HepG2 (cell line): Measurements from ENCODE around the gene RAB2B. TPM values are rescaled to one million over a fixed set of nuclear protein-coding genes. Genes with fewer than 3 reads are reported as not detected.
A peak's percentile ranks its signal among the peaks of the same experiment; 100 is the strongest.

ENCODE experiments used
- CEBPZ ChIP-seq: IDR thresholded peaks from 2 replicates; pipeline ENCODE4 v1.6.1; 2012; ENCODE audit warnings: low read length, improper control_type of control experiment
- CREM ChIP-seq, 2 experiments: sonication (generic) in 1 of 2; formaldehyde crosslinking in 1 of 2; IDR thresholded peaks; 2 replicates each; pipeline versions ENCODE4 v1.4.0 to v1.6.1; 2016 to 2020; ENCODE audit warnings: antibody characterized with exemption in 1 of 2, mild to moderate bottlenecking in 1 of 2, missing genetic modification reagents in 1 of 2
- EHMT2 ChIP-seq: fragments of 200-600 bp; sonication (generic); IDR thresholded peaks from 2 replicates; pipeline ENCODE4 v1.7.0; 2017; ENCODE audit warnings: antibody characterized with exemption, low read depth, low read length, borderline replicate concordance
- HDAC1 ChIP-seq: sonication (generic); formaldehyde crosslinking; IDR thresholded peaks from 2 replicates; pipeline ENCODE4 v1.5.1; 2020; ENCODE audit warnings: mild to moderate bottlenecking, missing genetic modification reagents
- ISL2 ChIP-seq: sonication (generic); formaldehyde crosslinking; IDR thresholded peaks from 2 replicates; pipeline ENCODE4 v1.5.0; 2020; ENCODE audit warnings: missing genetic modification reagents
- MIER3 ChIP-seq: IDR thresholded peaks from 2 replicates; pipeline ENCODE4 v1.6.1; 2016; ENCODE audit warnings: missing compliant biosample characterization, borderline replicate concordance
- MYPOP ChIP-seq: sonication (generic); formaldehyde crosslinking; IDR thresholded peaks from 2 replicates; pipeline ENCODE4 v1.8.1; 2023; ENCODE audit warnings: mild to moderate bottlenecking, moderate library complexity, missing genetic modification reagents
- PAXIP1 ChIP-seq: sonication (generic); formaldehyde crosslinking; conservative IDR thresholded peaks from 2 replicates; pipeline ENCODE4 v1.4.0; 2020; ENCODE audit warnings: mild to moderate bottlenecking, missing genetic modification reagents, moderate library complexity
- ZNF335 ChIP-seq: sonication (generic); formaldehyde crosslinking; IDR thresholded peaks from 2 replicates; pipeline ENCODE4 v1.4.0; 2020; ENCODE audit warnings: missing genetic modification reagents
- ZNF709 ChIP-seq: sonication (generic); formaldehyde crosslinking; IDR thresholded peaks from 2 replicates; pipeline ENCODE4 v1.5.0; 2020; ENCODE audit warnings: mild to moderate bottlenecking, missing genetic modification reagents
- polyA plus RNA-seq, 8 experiments: library from polyadenylated mRNA; depleted of rRNA in 3 of 8; stranded (reverse) in 7 of 8; unstranded in 1 of 8; fragments of >200 nt; fragmentation: Illumina TruSeq in 4 of 8; extraction: Trizol in 4 of 8; gene quantifications; 2 replicates each; pipeline versions ENCODE4 v1.2.1 to v1.2.3, GENCODE V29; 2011 to 2016; ENCODE audit warnings: low read depth in 4 of 8, missing spikeins in 1 of 8, mixed read lengths in 1 of 8; ENCODE audit not compliant: insufficient read depth in 1 of 8
- total RNA-seq, 5 experiments: library from RNA; depleted of rRNA; stranded (reverse); fragments of >200 nt; fragmentation: Illumina TruSeq; extraction: Trizol; gene quantifications; 2 replicates each; pipeline ENCODE4 v1.2.3, GENCODE V29; 2016; ENCODE audit warnings: low read depth in 1 of 5
- TF ChIP-seq, protein P1 (sequence below): sonication (generic); formaldehyde crosslinking; IDR thresholded peaks from 2 replicates; pipeline ENCODE4 v1.4.0; 2020; ENCODE audit warnings: mild to moderate bottlenecking, missing genetic modification reagents

The RAB2B gene
- total and polyA plus RNA-seq, 2 of the 13 experiments (the other 11 are each of a cell fraction or from before 2014, with no cell fraction given), result 36.0 to 60.6 TPM

DNA sequence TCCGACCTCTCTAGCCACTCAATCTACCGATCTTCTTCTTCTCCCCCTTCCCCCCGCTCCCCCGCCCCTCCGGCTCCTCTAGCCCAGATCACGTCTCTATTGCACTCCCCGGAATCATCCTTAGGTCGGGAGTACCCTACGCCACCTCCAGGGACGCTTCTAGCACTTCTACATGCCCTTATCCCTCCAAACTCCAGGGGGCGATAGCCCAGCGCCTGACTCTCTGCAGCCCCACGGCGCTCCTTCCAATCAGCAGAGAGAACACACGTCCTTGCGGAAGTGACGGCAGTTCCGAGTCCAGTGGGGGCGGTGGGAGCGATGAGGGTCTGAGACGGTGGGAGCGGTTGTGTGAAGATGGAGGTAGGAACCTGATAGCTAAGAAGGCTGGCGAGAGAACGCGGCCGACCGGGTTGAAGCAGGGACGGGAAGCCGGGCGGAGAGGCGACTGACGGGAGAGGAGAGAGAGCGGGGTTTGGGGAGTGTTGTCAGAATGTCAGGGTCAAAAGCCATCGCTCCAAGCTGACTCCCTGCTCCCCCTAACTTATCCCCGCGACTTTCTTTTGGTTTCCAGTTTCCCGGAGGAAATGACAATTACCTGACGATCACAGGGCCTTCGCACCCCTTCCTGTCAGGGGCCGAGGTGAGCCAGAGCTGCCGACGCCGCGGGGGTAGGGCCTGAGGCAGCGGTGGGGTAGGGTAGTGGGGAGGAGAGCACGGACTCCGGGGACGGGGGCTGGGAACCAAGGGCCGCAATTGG is at the start of gene RAB2B, which contains the start of gene TOX4 (continued):
- TF ChIP-seq MIER3 (CRISPR knock-in tag) (peak; percentile 83; the same call in 1 of the 2 replicates), ZNF335 (peak; percentile 98), MYPOP (CRISPR knock-in tag) (peak; percentile 8; the same call in 1 of the 2 replicates), ISL2 (CRISPR knock-in tag) (peak; percentile 74; the same call in 1 of the 2 replicates), EHMT2 (peak; percentile 63; the same call in 1 of the 2 replicates), CREM (IDR thresholded peaks at IDR 0.05) (peak; percentile 99), CREM (CRISPR knock-in tag; IDR thresholded peaks at IDR 0.05) (peak; percentile 79; the same call in 1 of the 2 replicates), PAXIP1 (CRISPR knock-in tag) (peak; percentile 71), CEBPZ (no peak), HDAC1 (CRISPR knock-in tag) (peak; percentile 99), ZNF709 (CRISPR knock-in tag) (peak; percentile 55; the same call in 1 of the 2 replicates)
- TF ChIP-seq, protein P1, sequence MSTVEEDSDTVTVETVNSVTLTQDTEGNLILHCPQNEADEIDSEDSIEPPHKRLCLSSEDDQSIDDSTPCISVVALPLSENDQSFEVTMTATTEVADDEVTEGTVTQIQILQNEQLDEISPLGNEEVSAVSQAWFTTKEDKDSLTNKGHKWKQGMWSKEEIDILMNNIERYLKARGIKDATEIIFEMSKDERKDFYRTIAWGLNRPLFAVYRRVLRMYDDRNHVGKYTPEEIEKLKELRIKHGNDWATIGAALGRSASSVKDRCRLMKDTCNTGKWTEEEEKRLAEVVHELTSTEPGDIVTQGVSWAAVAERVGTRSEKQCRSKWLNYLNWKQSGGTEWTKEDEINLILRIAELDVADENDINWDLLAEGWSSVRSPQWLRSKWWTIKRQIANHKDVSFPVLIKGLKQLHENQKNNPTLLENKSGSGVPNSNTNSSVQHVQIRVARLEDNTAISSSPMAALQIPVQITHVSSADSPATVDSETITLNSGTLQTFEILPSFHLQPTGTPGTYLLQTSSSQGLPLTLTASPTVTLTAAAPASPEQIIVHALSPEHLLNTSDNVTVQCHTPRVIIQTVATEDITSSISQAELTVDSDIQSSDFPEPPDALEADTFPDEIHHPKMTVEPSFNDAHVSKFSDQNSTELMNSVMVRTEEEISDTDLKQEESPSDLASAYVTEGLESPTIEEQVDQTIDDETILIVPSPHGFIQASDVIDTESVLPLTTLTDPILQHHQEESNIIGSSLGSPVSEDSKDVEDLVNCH (CRISPR knock-in tag), result no peak
